SU-DHL-6 (cell line): Measurements from ENCODE around the gene POLR1A.

Source experiments
- H2AFZ ChIP-seq: fragments of 200-600 bp; sonication (generic); 2 replicates; pipeline ENCODE4 v1.6.1; 2014; ENCODE audit warnings: low read depth, mild to moderate bottlenecking, moderate library complexity, mixed read lengths, antibody characterized with exemption, low read length; ENCODE audit not compliant: severe bottlenecking
- H3F3A ChIP-seq: fragments of 200-600 bp; shearing (Covaris generic); 2 replicates; pipeline ENCODE4 v1.6.0; 2016; ENCODE audit warnings: antibody characterized with exemption, mild to moderate bottlenecking; ENCODE audit not compliant: insufficient read depth
- H3K27ac ChIP-seq: fragments of 200-600 bp; sonication (generic); 2 replicates; pipeline ENCODE4 v1.5.1; 2016; ENCODE audit warnings: low read depth, mild to moderate bottlenecking, low read length, moderate library complexity, mixed read lengths
- H3K27me3 ChIP-seq: fragments of 200-600 bp; sonication (generic), shearing (Covaris generic); 2 replicates; pipeline ENCODE4 v1.6.0; 2014; ENCODE audit warnings: mild to moderate bottlenecking, low read length
- H3K36me3 ChIP-seq: fragments of 200-600 bp; sonication (generic); 2 replicates; pipeline ENCODE4 v1.6.1; 2014; ENCODE audit warnings: mild to moderate bottlenecking, low read length, mixed read lengths
- H3K4me2 ChIP-seq: fragments of 300-600, 200-600 bp; shearing (Covaris generic), sonication (generic); 2 replicates; pipeline ENCODE4 v1.6.0; 2014; ENCODE audit warnings: low read length, low read depth, mild to moderate bottlenecking; ENCODE audit not compliant: poor library complexity, severe bottlenecking
- H3K4me3 ChIP-seq: fragments of 200-600 bp; sonication (generic); 2 replicates; pipeline ENCODE4 v1.5.1; 2014; ENCODE audit warnings: antibody characterized with exemption, low read length, mild to moderate bottlenecking, mixed read lengths; ENCODE audit not compliant: insufficient read depth, poor library complexity, severe bottlenecking
- H3K79me2 ChIP-seq: fragments of 200-600 bp; sonication (generic); 2 replicates; pipeline ENCODE4 v1.6.1; 2014; ENCODE audit warnings: mild to moderate bottlenecking, low read length, moderate library complexity; ENCODE audit not compliant: insufficient read depth
- H3K9ac ChIP-seq: fragments of 200-600 bp; sonication (generic); 2 replicates; pipeline ENCODE4 v1.7.0; 2014; ENCODE audit warnings: mild to moderate bottlenecking, low read length
- H3K9me2 ChIP-seq: fragments of 200-600 bp; sonication (generic); replicated peaks from 2 replicates; pipeline ENCODE4 v1.6.1; 2014; ENCODE audit warnings: low read length; ENCODE audit not compliant: insufficient read depth
- H3K9me3 ChIP-seq: fragments of 200-600 bp; sonication (generic); 2 replicates; pipeline ENCODE4 v1.6.1; 2014; ENCODE audit warnings: low read length, mixed read lengths; ENCODE audit not compliant: insufficient read depth
- H4K20me1 ChIP-seq: fragments of 200-600 bp; sonication (generic); 2 replicates; pipeline ENCODE4 v1.6.1; 2014; ENCODE audit warnings: low read depth, mild to moderate bottlenecking, antibody characterized with exemption, low read length, moderate library complexity, mixed read lengths
- CTCF ChIP-seq: fragments of 200-600 bp; sonication (generic); IDR thresholded peaks from one replicate; pipeline ENCODE4 v1.5.1; 2017; ENCODE audit warnings: antibody characterized with exemption, mild to moderate bottlenecking, low read length, moderate library complexity; ENCODE audit not compliant: insufficient read depth, poor library complexity, severe bottlenecking
- EZH2phosphoT487 ChIP-seq: fragments of 200-600 bp; sonication (generic), shearing (Covaris generic); conservative IDR thresholded peaks from 2 replicates; pipeline ENCODE4 v1.6.1; 2018; ENCODE audit warnings: mild to moderate bottlenecking, antibody characterized with exemption, low read length, moderate library complexity, mixed read lengths

Gene POLR1A

GRCh38 chr2:86029873-86030272 is 75.8 kb downstream of the POLR1A start:
- Histone ChIP-seq H2AFZ (no peak overlapping the region), H3K4me2 (no peak overlapping the region), H3K79me2 (no peaks in the 10 kb centered on the region), H3K9me2 (no peaks in the 10 kb centered on the region), H3K27me3 (no peaks in the 10 kb centered on the region), H3K9me3 (no peaks in the 10 kb centered on the region), H3K4me3 (no peak overlapping the region), H3K9ac (no peak overlapping the region), H3K36me3 (no peaks in the 10 kb centered on the region), H4K20me1 (no peaks in the 10 kb centered on the region), H3F3A (no peaks in the 10 kb centered on the region), H3K27ac (no peak overlapping the region)
- no peak for TF ChIP-seq CTCF
- no peak for TF ChIP-seq EZH2phosphoT487

GRCh38 chr2:86028766-86029381 is 76.8 kb downstream of the POLR1A start:
- no peak overlapping the region for H3K27ac ChIP-seq
- no peaks in the 10 kb centered on the region for H3K79me2 ChIP-seq
- TF ChIP-seq EZH2phosphoT487 (no peak), CTCF (no peak)
- H3K27me3 ChIP-seq: no peaks in the 10 kb centered on the region
- no peak overlapping the region for H3K4me3 ChIP-seq
- H3K9ac ChIP-seq: no peak overlapping the region
- no peaks in the 10 kb centered on the region for H3K9me3 ChIP-seq
- H3K4me2 ChIP-seq: no peak overlapping the region
- no peaks in the 10 kb centered on the region for H4K20me1 ChIP-seq
- no peak overlapping the region for H2AFZ ChIP-seq
- H3K36me3 ChIP-seq: no peaks in the 10 kb centered on the region
- H3F3A ChIP-seq: no peaks in the 10 kb centered on the region
- no peaks in the 10 kb centered on the region for H3K9me2 ChIP-seq

GRCh38 chr2:86027922-86028765 is 77.5 kb downstream of the POLR1A start:
- no peak for TF ChIP-seq CTCF
- no peak for TF ChIP-seq EZH2phosphoT487
- H3K4me3 ChIP-seq: no peak overlapping the region
- no peak overlapping the region for H3K9ac ChIP-seq
- H3K9me2 ChIP-seq: no peaks in the 10 kb centered on the region
- H3K36me3 ChIP-seq: no peaks in the 10 kb centered on the region
- H3K79me2 ChIP-seq: no peaks in the 10 kb centered on the region
- no peak overlapping the region for H2AFZ ChIP-seq
- H3K27me3 ChIP-seq: no peaks in the 10 kb centered on the region
- no peaks in the 10 kb centered on the region for H3F3A ChIP-seq
- no peak overlapping the region for H3K27ac ChIP-seq
- no peak overlapping the region for H3K4me2 ChIP-seq
- H4K20me1 ChIP-seq: no peaks in the 10 kb centered on the region
- no peaks in the 10 kb centered on the region for H3K9me3 ChIP-seq
